DOHH2 (cell line): Measurements from ENCODE around the gene SEPTIN10.

Experiments
- H3F3A ChIP-seq: fragments of 200-600 bp; sonication (generic), shearing (Covaris generic); 2 replicates; pipeline ENCODE4 v1.6.0; 2016; ENCODE audit warnings: antibody characterized with exemption, mild to moderate bottlenecking; ENCODE audit not compliant: control insufficient read depth, insufficient read depth
- H3K27ac ChIP-seq: fragments of 200-600 bp; sonication (generic); 2 replicates; pipeline ENCODE4 v1.5.1; 2014; ENCODE audit warnings: low read depth, mild to moderate bottlenecking, low read length, moderate library complexity
- H3K27me3 ChIP-seq: fragments of 200-600 bp; sonication (generic); 2 replicates; pipeline ENCODE4 v1.6.1; 2014; ENCODE audit warnings: mild to moderate bottlenecking, low read length, mixed read lengths; ENCODE audit not compliant: control insufficient read depth
- H3K36me3 ChIP-seq: fragments of 200-600 bp; sonication (generic); 2 replicates; pipeline ENCODE4 v1.6.1; 2014; ENCODE audit warnings: mild to moderate bottlenecking, low read length, moderate library complexity, mixed read lengths; ENCODE audit not compliant: control insufficient read depth
- H3K4me1 ChIP-seq: fragments of 200-600 bp; sonication (generic); 2 replicates; pipeline ENCODE4 v1.6.1; 2014; ENCODE audit warnings: mild to moderate bottlenecking, low read length, mixed read lengths; ENCODE audit not compliant: control insufficient read depth
- H3K4me2 ChIP-seq: fragments of 200-600 bp; sonication (generic); 2 replicates; pipeline ENCODE4 v1.6.0; 2014; ENCODE audit warnings: mild to moderate bottlenecking, low read length, moderate library complexity
- H3K4me3 ChIP-seq: fragments of 200-600 bp; sonication (generic); 2 replicates; pipeline ENCODE4 v1.5.1; 2014; ENCODE audit warnings: mild to moderate bottlenecking, low read length, mixed read lengths
- H3K79me2 ChIP-seq: fragments of 200-600 bp; sonication (generic); 2 replicates; pipeline ENCODE4 v1.6.1; 2014; ENCODE audit warnings: mild to moderate bottlenecking, low read length, mixed read lengths; ENCODE audit not compliant: control insufficient read depth
- H3K9me2 ChIP-seq: fragments of 200-600 bp; sonication (generic); replicated peaks from 2 replicates; pipeline ENCODE4 v1.6.1; 2014; ENCODE audit warnings: mild to moderate bottlenecking, low read length, mixed read lengths; ENCODE audit not compliant: control insufficient read depth
- H3K9me3 ChIP-seq: fragments of 200-600 bp; sonication (generic); 2 replicates; pipeline ENCODE4 v1.6.1; 2014; ENCODE audit warnings: antibody characterized with exemption, low read length, mixed read lengths; ENCODE audit not compliant: control insufficient read depth, insufficient read depth
- H4K20me1 ChIP-seq: fragments of 200-600 bp; sonication (generic); 2 replicates; pipeline ENCODE4 v1.6.0; 2014; ENCODE audit warnings: low read depth, mild to moderate bottlenecking, antibody characterized with exemption, low read length, moderate library complexity; ENCODE audit not compliant: control insufficient read depth, insufficient read depth
- CTCF ChIP-seq: fragments of 200-600 bp; sonication (generic); IDR thresholded peaks from one replicate; pipeline ENCODE4 v1.5.1; 2014; ENCODE audit warnings: antibody characterized with exemption, mild to moderate bottlenecking, low read depth, low read length; ENCODE audit not compliant: poor library complexity, severe bottlenecking
- EZH2phosphoT487 ChIP-seq: fragments of 200-600 bp; sonication (generic); IDR thresholded peaks from 2 replicates; pipeline ENCODE4 v1.6.1; 2017; ENCODE audit warnings: borderline replicate concordance, mild to moderate bottlenecking, antibody characterized with exemption, low read length, moderate library complexity, mixed read lengths

SEPTIN10 gene

GRCh38 chr2:109523536-109524361 is 90.0 kb downstream of the SEPTIN10 start:
- no peaks in the 10 kb centered on the region for H3K79me2 ChIP-seq
- no peaks in the 10 kb centered on the region for H3K9me3 ChIP-seq
- no peaks in the 10 kb centered on the region for H3K36me3 ChIP-seq
- no peaks in the 10 kb centered on the region for H4K20me1 ChIP-seq
- H3K4me1 ChIP-seq, result no peaks in the 10 kb centered on the region
- no peak overlapping the region for H3K4me3 ChIP-seq
- H3K9me2 ChIP-seq, result no peaks in the 10 kb centered on the region
- H3K4me2 ChIP-seq, result no peak overlapping the region
- H3K27ac ChIP-seq, result no peak overlapping the region
- no peaks in the 10 kb centered on the region for H3F3A ChIP-seq
- H3K27me3 ChIP-seq, result no peaks in the 10 kb centered on the region
- TF ChIP-seq EZH2phosphoT487, result no peak
- no peak for TF ChIP-seq CTCF

GRCh38 chr2:109523121-109523520 is 90.6 kb downstream of the SEPTIN10 start:
- Histone ChIP-seq H3K79me2 (no peaks in the 10 kb centered on the region), H3K27ac (no peak overlapping the region), H3K9me2 (no peaks in the 10 kb centered on the region), H3K4me1 (no peaks in the 10 kb centered on the region), H3K36me3 (no peaks in the 10 kb centered on the region), H3K4me3 (no peak overlapping the region), H3K9me3 (no peaks in the 10 kb centered on the region), H3K4me2 (no peak overlapping the region), H4K20me1 (no peaks in the 10 kb centered on the region), H3F3A (no peaks in the 10 kb centered on the region), H3K27me3 (no peaks in the 10 kb centered on the region)
- TF ChIP-seq EZH2phosphoT487 (no peak), CTCF (no peak)

GRCh38 chr2:109522063-109522374 is 91.7 kb downstream of the SEPTIN10 start:
- Histone ChIP-seq H3K9me3 (no peaks in the 10 kb centered on the region), H3K4me3 (no peak overlapping the region), H3K79me2 (no peaks in the 10 kb centered on the region), H3K27me3 (no peaks in the 10 kb centered on the region), H4K20me1 (no peaks in the 10 kb centered on the region), H3K4me2 (no peak overlapping the region), H3K27ac (no peak overlapping the region), H3K9me2 (no peaks in the 10 kb centered on the region), H3K4me1 (no peaks in the 10 kb centered on the region), H3F3A (no peaks in the 10 kb centered on the region), H3K36me3 (no peaks in the 10 kb centered on the region)
- no peak for TF ChIP-seq EZH2phosphoT487
- TF ChIP-seq CTCF, result no peak
